NCI-H1417 treated with DMSO at 0.1 percent for 48 hours (cell line): ENCODE data around the gene CIDEA.
"Not testable (repeated sequence)": the region's sequence is repeated elsewhere in the genome, so short reads cannot be mapped to it uniquely, and the experiment has no call there.

Source experiments
- DNase-seq: peaks from one replicate; lab custom pipeline; 2025; lab: John Stamatoyannopoulos, UW

The CIDEA gene

DNA sequence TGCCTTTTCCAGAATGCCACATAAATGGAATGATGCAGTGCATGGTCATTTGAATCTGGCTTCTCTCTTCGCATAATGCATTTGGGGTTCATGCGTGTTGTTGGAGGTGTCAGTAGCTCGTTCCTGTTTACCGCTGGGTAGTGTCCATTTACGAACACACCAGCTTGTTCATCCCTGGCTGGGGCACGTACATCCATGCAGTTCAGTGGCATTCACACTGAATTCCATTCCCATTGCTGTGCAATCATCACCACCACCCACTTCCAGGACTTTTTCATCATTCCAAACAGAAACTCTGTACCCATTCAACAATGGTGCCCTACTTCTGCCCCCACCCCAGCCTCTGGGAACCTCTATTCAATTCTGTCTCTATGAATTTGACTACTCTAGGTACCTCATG is 14.7 kb upstream of the CIDEA start:
- DNase-seq, result no peak

- DNase-seq, result no peak
Measured at GRCh38 chr18:12242658-12243260, 11.4 kb upstream of the CIDEA start.

GRCh38 chr18:12243272-12243671 is 10.9 kb upstream of the CIDEA start:
- DNase-seq, result not testable (repeated sequence)

GRCh38 chr18:12245793-12246135 is 8.4 kb upstream of the CIDEA start:
- DNase-seq, result no peak

GRCh38 chr18:12246849-12247808 is 7.0 kb upstream of the CIDEA start:
- no peak for DNase-seq

GRCh38 chr18:12247946-12248345 is 6.2 kb upstream of the CIDEA start:
- no peak for DNase-seq

DNA sequence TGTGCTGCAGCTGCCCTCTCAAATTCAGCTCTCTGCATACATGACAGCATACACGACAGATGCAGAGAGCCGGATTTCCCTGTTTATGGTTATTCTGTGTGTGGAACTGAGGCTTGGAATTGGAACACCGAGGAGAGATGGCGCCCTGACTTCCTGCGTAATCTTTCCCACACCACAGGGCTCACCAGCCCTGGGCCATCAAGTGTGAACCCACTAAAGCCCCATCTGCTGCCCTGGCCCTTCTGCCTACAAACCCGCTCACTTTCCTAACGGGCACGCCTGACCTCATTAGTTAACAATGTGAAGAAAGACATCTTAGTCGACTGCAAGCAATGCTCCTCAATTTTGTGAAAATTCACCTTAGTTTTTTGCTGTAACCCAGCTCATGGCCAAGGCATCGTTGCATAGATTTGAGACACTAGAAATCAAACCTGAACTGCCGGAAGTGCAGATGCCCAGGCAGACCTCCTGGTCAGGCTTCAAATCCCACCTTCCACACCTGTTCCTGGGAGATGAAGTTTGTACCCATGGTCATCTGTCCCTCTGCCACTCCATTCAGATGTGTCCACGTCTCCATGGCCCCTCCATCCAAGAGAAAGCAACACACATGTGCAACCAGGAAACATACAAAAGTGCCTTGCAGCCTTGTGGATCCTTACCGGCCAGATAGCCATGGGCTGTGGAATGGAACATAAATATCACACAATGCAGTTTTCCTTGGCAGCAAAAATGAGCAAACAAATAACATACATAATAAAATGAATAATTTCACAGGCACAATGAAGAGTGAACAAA is 5.0 kb upstream of the CIDEA start:
- DNase-seq, result no peak

DNA sequence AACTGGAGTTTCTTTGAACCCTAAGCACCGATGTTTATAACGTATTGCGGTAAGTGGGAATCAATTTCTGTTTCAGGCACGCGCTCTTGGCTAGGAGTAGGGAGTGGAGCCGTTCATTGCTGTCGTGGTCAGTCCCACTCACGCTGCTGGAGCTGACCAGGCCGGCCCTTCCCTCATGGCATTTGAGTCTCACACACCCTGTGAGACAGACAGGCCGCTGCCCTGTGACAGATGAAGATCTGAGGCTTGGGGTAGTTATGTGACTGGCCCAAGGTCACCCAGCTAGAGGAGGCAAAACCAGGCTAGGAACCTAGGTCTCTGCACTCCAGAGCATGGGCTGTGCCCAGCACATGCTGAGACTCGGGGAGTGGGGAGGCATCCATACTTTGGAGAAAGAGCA is 2.9 kb upstream of the CIDEA start:
- DNase-seq, result no peak

- DNase-seq, result no peak
Measured at GRCh38 chr18:12252061-12252460, 2.1 kb upstream of the CIDEA start.

DNA sequence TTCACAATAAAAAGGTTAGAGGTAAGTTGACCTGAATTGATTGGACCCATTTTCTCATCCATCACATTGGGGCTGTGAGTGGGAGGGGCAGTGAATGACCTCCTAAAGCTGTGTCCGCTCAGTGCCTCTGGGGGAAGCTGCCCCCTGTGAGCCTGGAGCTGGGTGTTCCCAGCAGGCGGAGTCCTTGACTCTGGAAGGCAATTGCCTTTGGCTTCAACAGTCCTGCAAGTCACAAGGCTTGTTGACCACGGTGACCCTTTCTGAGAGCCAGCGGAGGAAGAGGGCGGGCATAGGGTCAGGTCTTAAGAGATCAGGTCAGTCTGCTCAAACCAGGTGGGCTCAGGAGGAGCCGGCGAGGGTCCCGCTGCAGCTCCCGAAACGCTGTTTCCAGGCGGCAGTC is 1.1 kb upstream of the CIDEA start:
- no peak for DNase-seq

- no peak for DNase-seq
Measured at GRCh38 chr18:12253663-12254135, 462 bp upstream of the CIDEA start.

- no peak for DNase-seq
Measured at GRCh38 chr18:12254820-12255511, 805 bp downstream of the CIDEA start.

DNA sequence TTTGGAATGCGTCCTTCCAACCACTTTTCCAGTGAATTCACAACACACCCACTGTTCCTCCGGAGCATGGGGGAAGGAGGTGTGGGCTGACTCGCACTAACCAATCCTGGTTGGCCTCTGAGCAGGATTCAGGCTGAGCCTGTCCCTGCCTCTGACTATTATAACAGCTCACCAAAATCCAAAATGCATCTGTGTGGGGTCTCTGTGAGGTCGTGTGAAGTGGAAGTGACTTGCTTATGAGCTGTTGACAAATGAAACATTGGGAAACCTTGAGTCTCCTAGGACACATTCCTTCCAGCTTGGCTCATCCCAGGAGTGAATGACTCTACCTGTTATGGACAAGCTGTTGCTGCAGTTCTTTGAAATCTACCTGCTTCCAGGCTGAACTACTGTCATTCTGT is 1.5 kb downstream of the CIDEA start:
- no peak for DNase-seq

DNA sequence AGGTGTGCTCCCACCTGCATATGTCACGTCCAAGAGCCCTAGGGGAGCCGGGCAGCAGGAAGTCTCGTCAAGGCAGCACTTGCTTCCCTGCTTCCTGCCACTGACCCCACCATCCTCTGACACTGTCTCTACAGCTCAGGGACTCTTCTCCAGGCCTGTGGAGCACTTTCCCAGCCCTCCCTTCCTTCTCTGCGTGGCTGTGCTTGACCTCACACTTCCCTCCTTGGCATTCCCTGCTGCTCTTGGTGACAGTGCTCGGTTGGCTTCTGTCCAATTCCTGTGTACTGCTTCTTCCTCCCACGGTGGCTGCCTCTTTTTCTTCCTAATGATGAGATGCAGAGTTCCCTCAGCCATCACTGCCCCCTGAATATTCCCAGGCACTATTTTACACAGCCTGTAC is 2.8 kb downstream of the CIDEA start:
- DNase-seq, result no peak

GRCh38 chr18:12257996-12258718 is 4.0 kb downstream of the CIDEA start:
- DNase-seq, result no peak

GRCh38 chr18:12258719-12259705 is 4.9 kb downstream of the CIDEA start:
- DNase-seq, result no peak

- DNase-seq, result no peak
Measured at GRCh38 chr18:12262748-12263147, 8.6 kb downstream of the CIDEA start.

DNA sequence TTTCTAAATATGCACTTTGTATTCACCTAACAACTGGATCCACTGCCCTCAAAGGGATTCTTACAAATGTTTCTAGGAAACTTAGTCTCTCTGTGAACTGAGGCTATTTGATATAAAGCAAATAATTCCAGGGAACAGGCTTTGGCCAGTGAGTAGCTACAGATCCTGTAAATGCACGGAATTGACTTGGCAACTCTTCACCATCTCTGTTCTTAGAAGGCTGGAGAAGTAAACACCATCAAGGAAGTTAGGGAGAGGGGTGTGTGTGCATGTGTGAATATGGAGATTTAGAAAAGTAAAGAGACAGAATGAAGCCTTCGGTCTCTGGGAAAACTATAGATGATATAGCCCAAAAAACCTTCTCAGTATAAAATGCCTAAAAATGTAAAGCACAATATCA is 10.7 kb downstream of the CIDEA start:
- DNase-seq, result no peak

DNA sequence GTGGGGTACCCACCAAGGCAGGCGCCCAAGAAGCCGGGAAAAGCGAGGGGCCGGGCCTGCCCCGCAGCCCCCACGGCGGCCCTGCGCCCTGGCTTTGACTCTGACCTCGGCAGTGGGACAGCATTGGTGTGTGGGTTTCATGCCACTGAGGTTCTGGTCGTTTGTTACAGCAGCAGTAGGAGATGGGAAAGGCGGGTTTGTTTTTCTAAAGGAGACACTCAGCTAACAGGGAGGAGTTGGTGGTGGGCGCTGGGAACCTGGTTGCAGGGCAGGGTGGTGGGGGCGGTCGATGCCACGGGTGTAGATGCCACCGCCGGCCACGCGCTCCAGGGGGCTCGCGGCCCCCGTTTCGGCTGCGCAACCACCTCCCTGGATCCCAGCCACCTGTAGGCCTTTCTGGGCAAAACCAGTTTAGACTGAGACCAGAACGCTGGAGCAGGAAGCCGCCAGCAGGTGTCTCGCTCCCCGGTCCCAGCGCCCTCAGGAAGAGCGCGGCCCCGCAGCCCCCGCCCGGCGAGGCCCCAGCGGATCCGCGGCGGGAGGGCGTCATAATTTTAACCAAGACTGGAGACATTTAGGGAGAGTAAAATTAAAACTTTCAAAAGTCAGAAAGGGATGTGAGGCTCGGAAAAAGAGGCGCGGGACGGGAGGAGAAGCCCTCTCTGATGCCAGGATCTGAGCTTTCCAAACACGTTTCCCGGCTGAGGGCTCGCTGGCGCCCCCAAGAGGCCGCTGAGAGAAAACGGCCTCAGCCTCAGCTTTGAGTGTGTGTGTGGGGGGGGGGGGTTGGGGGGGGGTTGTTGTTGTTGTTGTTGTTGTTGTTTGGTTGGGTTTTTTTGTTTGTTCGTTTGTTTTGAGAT is 17.4 kb downstream of the CIDEA start:
- peak; percentile 39 for DNase-seq
